AG04450 (cell line): ENCODE measurements around the gene SLC15A5. TPM values are rescaled to one million over a fixed set of nuclear protein-coding genes. Genes with fewer than 3 reads are reported as not detected.

Experiments
- CTCF ChIA-PET: fragments of 300-600, 350-600 bp; formaldehyde crosslinking; extraction: SDS; loops from one replicate; lab custom pipeline; 2022; ENCODE audit warnings: antibody characterized with exemption, inconsistent platforms; lab: Charles Lee
- POLR2A ChIA-PET: fragments of 350-600 bp; formaldehyde crosslinking; extraction: SDS; loops from one replicate; lab custom pipeline; 2021; ENCODE audit warnings: antibody characterized with exemption, inconsistent platforms; lab: Yijun Ruan, JAX
- DNase-seq: peaks from one replicate; pipeline ENCODE4 v3.0.0-alpha.2; 2011; ENCODE audit warnings: low read depth, low spot score
- H3K27ac ChIP-seq: one replicate; pipeline ENCODE4 v1.5.1; 2012; ENCODE audit warnings: low read depth, low read length, control low read depth
- H3K27me3 ChIP-seq: one replicate; pipeline ENCODE4 v1.6.0; 2012; ENCODE audit warnings: low read length; ENCODE audit not compliant: control insufficient read depth, insufficient read depth
- H3K4me3 ChIP-seq: 2 replicates; pipeline ENCODE4 v1.5.1; 2011; ENCODE audit warnings: mild to moderate bottlenecking, low read depth, low read length, control low read depth
- H3K9me3 ChIP-seq: 2 replicates; pipeline ENCODE4 v1.5.1; 2012; ENCODE audit warnings: low read length; ENCODE audit not compliant: control insufficient read depth, insufficient read depth
- polyA minus RNA-seq: library from RNA; depleted of rRNA, polyadenylated mRNA; stranded (reverse); fragments of >200 nt; gene quantifications from 2 replicates; pipeline ENCODE4 v1.2.3, GENCODE V29; 2011; rRNA and poly(A)+ RNA removed
- polyA plus RNA-seq: library from polyadenylated mRNA; depleted of rRNA; stranded (reverse); fragments of >200 nt; gene quantifications from 2 replicates; pipeline ENCODE4 v1.2.3, GENCODE V29; 2011; rRNA removed
- TF ChIP-seq, protein P1 (sequence below): IDR thresholded peaks from 2 replicates; pipeline ENCODE4 v1.5.1; 2011; ENCODE audit warnings: low read depth, low read length, control low read depth, inconsistent platforms

Gene SLC15A5, protein sequence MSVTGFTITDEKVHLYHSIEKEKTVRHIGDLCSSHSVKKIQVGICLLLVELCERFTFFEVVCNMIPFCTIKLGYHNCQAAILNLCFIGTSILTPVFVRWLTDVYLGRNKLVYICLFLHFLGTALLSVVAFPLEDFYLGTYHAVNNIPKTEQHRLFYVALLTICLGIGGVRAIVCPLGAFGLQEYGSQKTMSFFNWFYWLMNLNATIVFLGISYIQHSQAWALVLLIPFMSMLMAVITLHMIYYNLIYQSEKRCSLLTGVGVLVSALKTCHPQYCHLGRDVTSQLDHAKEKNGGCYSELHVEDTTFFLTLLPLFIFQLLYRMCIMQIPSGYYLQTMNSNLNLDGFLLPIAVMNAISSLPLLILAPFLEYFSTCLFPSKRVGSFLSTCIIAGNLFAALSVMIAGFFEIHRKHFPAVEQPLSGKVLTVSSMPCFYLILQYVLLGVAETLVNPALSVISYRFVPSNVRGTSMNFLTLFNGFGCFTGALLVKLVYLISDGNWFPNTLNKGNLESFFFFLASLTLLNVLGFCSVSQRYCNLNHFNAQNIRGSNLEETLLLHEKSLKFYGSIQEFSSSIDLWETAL
- polyA plus RNA-seq (0.02 TPM in 1 of 2 replicates, not detected in the other), polyA minus RNA-seq (not detected in 2 replicates)

DNA sequence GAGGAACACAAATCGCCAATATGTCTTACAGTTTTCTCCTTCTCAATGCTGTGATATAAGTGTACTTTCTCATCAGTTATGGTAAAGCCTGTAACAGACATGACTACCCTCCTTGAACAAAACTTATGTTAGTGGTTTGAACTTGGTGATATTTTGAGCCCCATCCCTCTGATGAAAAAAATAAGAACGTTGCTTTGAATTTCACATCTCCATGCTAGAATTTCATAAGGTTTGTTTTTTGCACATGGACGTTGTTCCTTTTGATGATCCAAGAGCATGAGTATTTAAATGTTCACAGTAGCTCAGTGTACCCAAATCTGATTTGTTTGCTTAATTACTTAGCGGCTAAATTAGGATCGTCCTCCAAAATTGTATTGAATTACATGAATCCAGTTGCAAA, at the start of gene SLC15A5:
Gene SLC15A5 (minus strand): TSS at position 101 of the 400 bp plus-strand sequence. CDS start 0 bp downstream, at position 101.
- no peak within 1 kb of the TSS for H3K4me3 ChIP-seq
- no peaks in the 10 kb centered on the region for H3K27me3 ChIP-seq
- H3K9me3 ChIP-seq: no peaks in the 10 kb centered on the region
- TF ChIP-seq, protein P1, sequence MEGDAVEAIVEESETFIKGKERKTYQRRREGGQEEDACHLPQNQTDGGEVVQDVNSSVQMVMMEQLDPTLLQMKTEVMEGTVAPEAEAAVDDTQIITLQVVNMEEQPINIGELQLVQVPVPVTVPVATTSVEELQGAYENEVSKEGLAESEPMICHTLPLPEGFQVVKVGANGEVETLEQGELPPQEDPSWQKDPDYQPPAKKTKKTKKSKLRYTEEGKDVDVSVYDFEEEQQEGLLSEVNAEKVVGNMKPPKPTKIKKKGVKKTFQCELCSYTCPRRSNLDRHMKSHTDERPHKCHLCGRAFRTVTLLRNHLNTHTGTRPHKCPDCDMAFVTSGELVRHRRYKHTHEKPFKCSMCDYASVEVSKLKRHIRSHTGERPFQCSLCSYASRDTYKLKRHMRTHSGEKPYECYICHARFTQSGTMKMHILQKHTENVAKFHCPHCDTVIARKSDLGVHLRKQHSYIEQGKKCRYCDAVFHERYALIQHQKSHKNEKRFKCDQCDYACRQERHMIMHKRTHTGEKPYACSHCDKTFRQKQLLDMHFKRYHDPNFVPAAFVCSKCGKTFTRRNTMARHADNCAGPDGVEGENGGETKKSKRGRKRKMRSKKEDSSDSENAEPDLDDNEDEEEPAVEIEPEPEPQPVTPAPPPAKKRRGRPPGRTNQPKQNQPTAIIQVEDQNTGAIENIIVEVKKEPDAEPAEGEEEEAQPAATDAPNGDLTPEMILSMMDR: no peak
- ChIA-PET CTCF (no interaction called here), POLR2A (no interaction called here)
- no peak for DNase-seq
- no peak within 1 kb of the TSS for H3K27ac ChIP-seq

DNA sequence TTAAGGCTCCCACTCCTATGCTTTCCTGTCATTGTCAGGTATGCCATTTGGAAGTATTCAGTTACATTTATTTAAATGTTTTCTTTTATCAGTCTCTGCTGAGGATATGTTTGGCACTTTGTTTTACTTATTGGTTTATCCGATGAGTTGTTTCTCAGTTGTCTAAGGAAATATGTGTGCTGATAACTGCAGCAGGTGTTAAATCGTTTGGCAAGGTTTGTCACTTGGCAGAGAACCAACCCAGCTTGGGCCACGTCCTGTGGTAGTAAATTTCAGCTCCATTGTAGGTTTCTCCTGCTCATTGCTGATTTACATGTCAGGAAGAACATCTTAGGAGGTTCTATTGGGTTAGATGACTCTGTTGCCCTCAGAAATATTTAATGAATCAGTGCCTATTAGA, 47.9 kb upstream of the SLC15A5 start:
- Histone ChIP-seq H3K27ac (no peak overlapping the region), H3K9me3 (no peaks in the 10 kb centered on the region), H3K4me3 (no peak overlapping the region), H3K27me3 (no peaks in the 10 kb centered on the region)
- TF ChIP-seq, protein P1: no peak
- ChIA-PET POLR2A (no interaction called here), CTCF (no interaction called here)
- no peak for DNase-seq

DNA sequence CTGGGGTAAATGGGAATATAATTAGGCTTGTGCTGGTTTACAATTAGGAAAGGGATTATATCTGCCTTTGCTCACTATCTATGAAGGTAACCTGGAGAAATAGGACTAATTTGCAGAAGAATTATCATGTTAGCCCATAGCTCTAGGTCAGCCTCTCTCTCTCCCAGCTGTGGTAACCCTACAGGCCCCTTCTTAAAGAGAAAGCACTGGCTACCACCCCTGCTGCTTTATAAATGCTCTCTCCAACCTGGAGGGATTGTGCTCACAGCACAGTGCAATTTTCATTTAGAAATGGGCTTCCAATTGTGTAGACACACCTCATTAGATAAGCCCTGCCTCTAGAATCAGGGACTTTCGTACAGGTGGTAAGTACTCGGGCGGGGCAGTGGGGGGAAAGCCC, 47.3 kb upstream of the SLC15A5 start:
- TF ChIP-seq, protein P1: no peak
- POLR2A ChIA-PET: no interaction called here
- no peaks in the 10 kb centered on the region for H3K9me3 ChIP-seq
- H3K27ac ChIP-seq: no peak overlapping the region
- H3K4me3 ChIP-seq: no peak overlapping the region
- H3K27me3 ChIP-seq: no peaks in the 10 kb centered on the region
- CTCF ChIA-PET: no interaction called here
- DNase-seq: no peak

DNA sequence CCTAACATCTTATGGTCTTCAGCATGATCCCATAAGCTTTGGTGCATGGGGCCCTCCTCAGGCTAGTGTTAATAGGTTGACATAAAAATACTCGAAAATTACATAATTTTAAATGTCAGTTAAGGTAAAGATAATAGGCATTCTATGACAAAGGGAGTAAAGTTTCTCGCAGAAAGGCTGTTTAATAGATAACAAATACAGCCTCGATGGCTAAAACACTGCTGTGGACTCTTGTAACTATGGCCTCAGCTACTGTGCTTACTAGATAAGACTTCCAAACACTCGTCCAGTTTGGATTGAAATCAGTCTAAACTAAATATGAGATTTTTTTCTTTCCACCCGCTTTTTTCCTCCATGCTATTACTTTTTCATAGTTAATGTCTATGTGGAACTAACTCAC, 46.8 kb upstream of the SLC15A5 start:
- CTCF ChIA-PET: no interaction called here

More for the DNA sequence above, 46.8 kb upstream of the SLC15A5 start:
- Histone ChIP-seq H3K4me3 (no peak overlapping the region), H3K27ac (no peak overlapping the region), H3K27me3 (no peaks in the 10 kb centered on the region), H3K9me3 (no peaks in the 10 kb centered on the region)
- TF ChIP-seq, protein P1: no peak
- POLR2A ChIA-PET: no interaction called here
- DNase-seq: no peak
